DND-41 (cell line): ENCODE measurements around the gene PRG3.

ENCODE experiments used
- CTCF ChIP-seq: IDR thresholded peaks from 2 replicates; pipeline ENCODE4 v1.5.1; 2012; ENCODE audit warnings: borderline replicate concordance, low read length, moderate library complexity, mild to moderate bottlenecking; ENCODE audit not compliant: poor library complexity, severe bottlenecking; ENCODE audit errors: extremely low read depth
- EZH2 ChIP-seq: IDR thresholded peaks from 3 replicates; pipeline ENCODE4 v1.6.1; 2012; ENCODE audit warnings: borderline replicate concordance, low read depth, mild to moderate bottlenecking, moderate library complexity, low read length, inconsistent platforms; ENCODE audit not compliant: severe bottlenecking

DNA sequence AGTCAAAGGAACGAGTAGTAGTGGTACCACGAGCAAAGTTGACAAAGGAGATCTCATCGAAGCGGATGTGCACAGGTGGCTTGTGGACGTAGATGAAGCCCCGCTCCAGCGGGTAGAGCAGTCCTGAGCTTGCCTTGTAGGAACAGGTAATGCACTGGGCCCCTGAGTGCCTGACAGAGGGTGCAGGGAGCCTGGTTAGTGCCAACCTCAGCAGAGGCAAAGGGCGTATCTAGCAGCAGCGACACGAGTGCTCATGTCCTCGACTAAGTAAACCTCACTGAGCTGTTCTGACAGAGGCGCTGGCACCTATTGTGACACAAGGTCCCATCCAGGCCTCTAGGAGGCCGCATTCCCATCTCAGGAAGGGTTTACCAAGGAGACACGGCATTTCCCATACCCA, 49.2 kb downstream of the PRG3 start:
- no peak for TF ChIP-seq CTCF
- no peak for TF ChIP-seq EZH2
